H1 (cell line): ENCODE measurements around the gene PPM1F. TPM values are rescaled to one million over a fixed set of nuclear protein-coding genes. Genes with fewer than 3 reads are reported as not detected.

Source experiments
- CTCF ChIA-PET: fragments of 300-600 bp; sonication (Branson Sonifier 250); formaldehyde crosslinking; loops from one replicate; lab custom pipeline; 2021; ENCODE audit not compliant: partially characterized antibody; lab: Charles Lee
- POLR2A ChIA-PET: fragments of 300-600 bp; sonication (Branson Sonifier 250); formaldehyde crosslinking; loops from one replicate; lab custom pipeline; 2021; ENCODE audit warnings: inconsistent platforms; ENCODE audit not compliant: partially characterized antibody; lab: Charles Lee
- DNase-seq, 2 experiments: peaks; one replicate each; pipeline versions ENCODE4 v3.0.0 to v3.0.0-alpha.2; 2010 to 2022; ENCODE audit warnings: low spot score in 2 of 2, low read depth in 1 of 2, mixed read lengths in 1 of 2
- FAIRE-seq: peaks from 2 replicates; lab custom pipeline; 2011; peaks lifted over from hg19 to GRCh38; lab: Jason Lieb, UNC
- H2AFZ ChIP-seq: 2 replicates; pipeline ENCODE4 v1.8.1; 2012; ENCODE audit warnings: low read length, inconsistent platforms
- H2AK5ac ChIP-seq: 2 replicates; pipeline ENCODE4 v1.6.1; 2013; ENCODE audit warnings: low read depth, low read length
- H2BK120ac ChIP-seq: replicated peaks from 2 replicates; pipeline ENCODE3; 2013; ENCODE audit warnings: low read depth, low read length, inconsistent platforms
- H2BK12ac ChIP-seq: 2 replicates; pipeline ENCODE4 v1.6.1; 2013; ENCODE audit warnings: low read depth, low read length
- H2BK15ac ChIP-seq: 2 replicates; pipeline ENCODE4 v1.6.1; 2013; ENCODE audit warnings: low read length
- H2BK20ac ChIP-seq: 2 replicates; pipeline ENCODE4 v1.6.1; 2013; ENCODE audit warnings: low read length
- H2BK5ac ChIP-seq: 2 replicates; pipeline ENCODE4 v1.6.1; 2013; ENCODE audit warnings: low read depth, low read length
- H3K14ac ChIP-seq: 2 replicates; pipeline ENCODE4 v1.6.1; 2013; ENCODE audit warnings: inconsistent platforms; ENCODE audit not compliant: insufficient read length
- H3K18ac ChIP-seq: 2 replicates; pipeline ENCODE4 v1.6.1; 2013; ENCODE audit warnings: low read length; ENCODE audit errors: extremely low read depth
- H3K23ac ChIP-seq: 2 replicates; pipeline ENCODE4 v1.6.1; 2013; ENCODE audit warnings: inconsistent platforms; ENCODE audit not compliant: insufficient read length
- H3K23me2 ChIP-seq: 2 replicates; pipeline ENCODE4 v1.6.1; 2013; ENCODE audit warnings: low read depth, low read length
- H3K27ac ChIP-seq: 2 replicates; pipeline ENCODE4 v1.6.1; 2011; ENCODE audit warnings: low read depth, low read length, inconsistent platforms
- H3K27me3 ChIP-seq, 4 experiments: replicated peaks in 1 of 4; 1 replicate in 1 of 4; 2 replicates in 3 of 4; pipeline versions ENCODE4 v1.6.1 to v1.8.1; 2011 to 2013; ENCODE audit warnings: low read length in 3 of 4, mild to moderate bottlenecking in 3 of 4, inconsistent platforms in 2 of 4, mixed read lengths in 2 of 4, moderate library complexity in 1 of 4; ENCODE audit not compliant: control insufficient read depth in 3 of 4, insufficient read depth in 3 of 4; ENCODE audit errors: extremely low read depth in 1 of 4
- H3K36me3 ChIP-seq, 4 experiments: 2 replicates each; pipeline versions ENCODE4 v1.6.1 to v1.8.1; 2011 to 2013; ENCODE audit warnings: mild to moderate bottlenecking in 4 of 4, low read length in 3 of 4, moderate library complexity in 2 of 4, control low read depth in 1 of 4, inconsistent platforms in 1 of 4; ENCODE audit not compliant: insufficient read depth in 4 of 4, control insufficient read depth in 2 of 4
- H3K4ac ChIP-seq: replicated peaks from 2 replicates; pipeline ENCODE3; 2013; ENCODE audit warnings: low read length, low read depth, mixed read lengths, inconsistent platforms; ENCODE audit not compliant: insufficient read length
- H3K4me1 ChIP-seq, 4 experiments: replicated peaks in 1 of 4; 1 replicate in 1 of 4; 2 replicates in 3 of 4; pipeline versions ENCODE4 v1.6.1 to v1.8.1; 2011 to 2013; ENCODE audit warnings: low read length in 3 of 4, inconsistent platforms in 2 of 4, mixed read lengths in 1 of 4; ENCODE audit not compliant: insufficient read depth in 4 of 4, control insufficient read depth in 3 of 4
- H3K4me2 ChIP-seq, 2 experiments: 2 replicates each; pipeline versions ENCODE4 v1.6.1 to v1.8.1; 2011 to 2013; ENCODE audit warnings: low read depth in 2 of 2, low read length in 2 of 2, control low read depth in 1 of 2, inconsistent platforms in 1 of 2, mild to moderate bottlenecking in 1 of 2; ENCODE audit not compliant: insufficient read depth in 1 of 2
- H3K4me3 ChIP-seq, 4 experiments: fragments of 200-600, 300-600 bp in 1 of 4; sonication (generic), shearing (Covaris generic), sonication (Bioruptor Twin) in 1 of 4; 2 replicates each; pipeline versions ENCODE4 v1.5.1 to v1.8.1; 2011 to 2016; ENCODE audit warnings: low read length in 4 of 4, low read depth in 3 of 4, control low read depth in 2 of 4, inconsistent platforms in 2 of 4, mild to moderate bottlenecking in 2 of 4, mixed read lengths in 1 of 4, moderate library complexity in 1 of 4; ENCODE audit not compliant: insufficient read depth in 2 of 4; ENCODE audit errors: extremely low read depth in 1 of 4
- H3K56ac ChIP-seq: replicated peaks from 2 replicates; pipeline ENCODE3; 2013; ENCODE audit warnings: low read depth, mild to moderate bottlenecking, mixed read lengths, low read length, inconsistent platforms; ENCODE audit not compliant: insufficient read length
- H3K79me1 ChIP-seq: 2 replicates; pipeline ENCODE4 v1.6.1; 2013; ENCODE audit warnings: low read depth, low read length, control low read depth
- H3K79me2 ChIP-seq, 2 experiments: 2 replicates each; pipeline versions ENCODE4 v1.6.1 to v1.8.1; 2012 to 2013; ENCODE audit warnings: low read length in 2 of 2, mild to moderate bottlenecking in 2 of 2, inconsistent platforms in 1 of 2; ENCODE audit not compliant: insufficient read depth in 2 of 2, control insufficient read depth in 1 of 2
- H3K9ac ChIP-seq, 4 experiments: replicated peaks in 1 of 4; 1 replicate in 1 of 4; 2 replicates in 3 of 4; pipeline versions ENCODE4 v1.6.1 to v1.8.1; 2011 to 2013; ENCODE audit warnings: low read depth in 3 of 4, low read length in 3 of 4, control low read depth in 2 of 4, mild to moderate bottlenecking in 2 of 4, moderate library complexity in 2 of 4, inconsistent platforms in 1 of 4; ENCODE audit errors: extremely low read depth in 1 of 4
- H3K9me3 ChIP-seq, 2 experiments: 2 replicates each; pipeline versions ENCODE4 v1.6.1 to v1.8.1; 2012 to 2013; ENCODE audit warnings: mild to moderate bottlenecking in 2 of 2, moderate library complexity in 2 of 2, control low read depth in 1 of 2, inconsistent platforms in 1 of 2, low read depth in 1 of 2, low read length in 1 of 2, mixed read lengths in 1 of 2; ENCODE audit not compliant: insufficient read depth in 2 of 2
- H4K20me1 ChIP-seq, 2 experiments: replicated peaks in 1 of 2; 2 replicates each; pipeline versions ENCODE3 to v1.8.1; 2011 to 2013; ENCODE audit warnings: inconsistent platforms in 2 of 2, low read length in 2 of 2, mild to moderate bottlenecking in 1 of 2; ENCODE audit not compliant: insufficient read depth in 2 of 2, control insufficient read depth in 1 of 2
- H4K5ac ChIP-seq: 2 replicates; pipeline ENCODE4 v1.6.1; 2013; ENCODE audit warnings: low read length, low read depth, mixed read lengths, inconsistent platforms; ENCODE audit not compliant: insufficient read length
- H4K8ac ChIP-seq: 2 replicates; pipeline ENCODE4 v1.8.0; 2013; ENCODE audit warnings: mild to moderate bottlenecking, moderate library complexity, low read length, inconsistent platforms; ENCODE audit not compliant: insufficient read depth; ENCODE audit errors: extremely low read depth
- H4K91ac ChIP-seq: replicated peaks from 2 replicates; pipeline ENCODE3; 2013; ENCODE audit warnings: low read length, mixed read lengths, inconsistent platforms; ENCODE audit not compliant: insufficient read length
- ATF2 ChIP-seq: IDR thresholded peaks from 2 replicates; pipeline ENCODE4 v1.6.1; 2012; ENCODE audit warnings: low read length, inconsistent platforms
- CBX8 ChIP-seq: fragments of 300-800, 300-1000 bp; sonication (generic); IDR thresholded peaks from 2 replicates; pipeline ENCODE4 v1.7.1; 2016; ENCODE audit warnings: low read depth, low read length, borderline replicate concordance
- HDAC2 ChIP-seq, 2 experiments: fragments of 300-600 bp in 1 of 2; sonication (generic) in 1 of 2; IDR thresholded peaks; 2 replicates each; pipeline ENCODE4 v1.6.1; 2011 to 2012; ENCODE audit warnings: low read depth in 2 of 2, low read length in 2 of 2, mild to moderate bottlenecking in 2 of 2, moderate library complexity in 2 of 2, borderline replicate concordance in 1 of 2, inconsistent platforms in 1 of 2
- JUND ChIP-seq: IDR thresholded peaks from 2 replicates; pipeline ENCODE4 v1.6.1; 2011; ENCODE audit warnings: mild to moderate bottlenecking, improper control_type of control experiment, low read length
- MAFK ChIP-seq: IDR thresholded peaks from 2 replicates; pipeline ENCODE4 v1.6.1; 2012; ENCODE audit warnings: low read depth, mild to moderate bottlenecking, improper control_type of control experiment, low read length
- USF2 ChIP-seq: IDR thresholded peaks from 2 replicates; pipeline ENCODE4 v1.6.1; 2011; ENCODE audit warnings: low read length, improper control_type of control experiment
- WGBS, 2 experiments: shearing (Covaris generic) in 1 of 2; methylation state at CpG; one replicate each; pipeline versions ENCODE4 v1.1.6 to v1.1.7; 2013 to 2015; ENCODE audit warnings: low lambda C conversion rate in 2 of 2, mixed read lengths in 2 of 2, inconsistent platforms in 1 of 2, low coverage in 1 of 2, missing lambda C conversion rate in 1 of 2; ENCODE audit not compliant: insufficient replicate concordance in 2 of 2, insufficient coverage in 1 of 2, insufficient read length in 1 of 2; ENCODE audit errors: extremely low coverage in 1 of 2, missing lambda C conversion rate in 1 of 2; 5-methylcytosine and 5-hydroxymethylcytosine counted together
- polyA plus RNA-seq, 7 experiments: library from polyadenylated mRNA; depleted of rRNA in 3 of 7; stranded (reverse) in 5 of 7; unstranded in 2 of 7; fragments of >200 nt in 5 of 7; fragments of 200-250 nt in 2 of 7; gene quantifications; 1 replicate in 5 of 7; 2 replicates in 1 of 7; 4 replicates in 1 of 7; pipeline versions ENCODE4 v1.2.1 to v1.2.3, GENCODE V29; 2011 to 2013; ENCODE audit warnings: missing spikeins in 2 of 7, mixed read lengths in 2 of 7
- total RNA-seq: library from RNA; stranded (reverse); fragmentation: NEBNext Ultra II Directional; extraction: Animal tissue kit (Norgen Biotek cat#: 25700); gene quantifications from 2 replicates; pipeline ENCODE4 v1.2.1, GENCODE V29; 2021

PPM1F gene
- total and polyA plus RNA-seq, 2 of the 8 experiments (the other 6 are each of a cell fraction or from before 2014, with no cell fraction given) = 12.4 to 22.8 TPM

GRCh38 chr22:21916309-21916918, 36.2 kb downstream of the PPM1F start:
- Histone ChIP-seq H3K4me2 (no peak overlapping the region), H2BK5ac (no peak overlapping the region), H3K18ac (no peak overlapping the region), H2AFZ (no peak overlapping the region), H3K14ac (no peak overlapping the region), H3K79me2 (no peaks in the 10 kb centered on the region), H3K9me3 (no peaks in the 10 kb centered on the region), H4K20me1 (no peaks in the 10 kb centered on the region), H3K27me3 (no peaks in the 10 kb centered on the region; a peak in 1 of 7 replicates), H4K5ac (no peak overlapping the region), H3K23ac (no peak overlapping the region), H3K9ac (no peak overlapping the region; a peak in 3 of 7 replicates), H3K23me2 (no peaks in the 10 kb centered on the region), H3K4me3 (no peak overlapping the region), H2BK12ac (no peak overlapping the region), H3K4me1 (peaks cover 12 to 34% (median 26%) of the 10 kb centered on the region in 4 experiments), H2AK5ac (no peak overlapping the region), H2BK15ac (no peak overlapping the region), H3K27ac (no peak overlapping the region), H4K8ac (no peak overlapping the region; the same call in 1 of the 2 replicates), H3K79me1 (no peaks in the 10 kb centered on the region), H3K4ac (no peak overlapping the region), H3K36me3 (no peaks in the 10 kb centered on the region), H2BK120ac (no peak overlapping the region), H4K91ac (no peak overlapping the region), H2BK20ac (no peak overlapping the region), H3K56ac (no peak overlapping the region)
- DNase-seq (no peak), FAIRE-seq (no peak)
- WGBS, 2 experiments = 90% methylated on average over 3 of the region's 4 CpGs; no CpG with 5 or more reads in 1 of the 2 experiments
- CTCF ChIA-PET = interaction anchor here (0.7 to 3.0 kb wide), 13 partner anchors 9 to 226 kb away, joined by 3 to 16 read pairs (median 3); no protein-coding TSS in a partner anchor
- POLR2A ChIA-PET = interaction anchor here (1.6 to 2.2 kb wide), 3 partner anchors 9 to 22 kb away, joined by 3 to 9 read pairs (median 8); no protein-coding TSS in a partner anchor
- TF ChIP-seq HDAC2 (IDR thresholded peaks at IDR 0.05; ENCODE audit: borderline replicate concordance in 1 of 2, low read depth in 2 of 2, low read length in 2 of 2) (no peak), CBX8 (no peak), ATF2 (no peak), MAFK (no peak), JUND (no peak), USF2 (no peak)
